MCF 10A (cell line): ENCODE data around the gene EHD4. TPM values are rescaled to one million over a fixed set of nuclear protein-coding genes. Genes with fewer than 3 reads are reported as not detected.
A peak's percentile ranks its signal among the peaks of the same experiment; 100 is the strongest.

Experiments
- Bru-seq: library from RNA; stranded (reverse); fragments of 400-500 nt; gene quantifications from one replicate; lab custom pipeline; 2021; lab: Mats Ljungman, UMichigan
- BruChase-seq, 2 experiments: library from RNA; stranded (reverse); fragments of 400-500 nt; gene quantifications; one replicate each; lab custom pipeline; 2021; lab: Mats Ljungman, UMichigan
- BruUV-seq: library from RNA; stranded (reverse); fragments of 400-500 nt; replicated peaks from 2 replicates; lab custom pipeline; 2021; lab: Mats Ljungman, UMichigan
- CTCF ChIA-PET: fragments of 300-600 bp; sonication (Branson Sonifier 250); formaldehyde crosslinking; extraction: SDS; loops from one replicate; lab custom pipeline; 2021; ENCODE audit warnings: antibody characterized with exemption, inconsistent platforms; lab: Yijun Ruan, JAX
- POLR2A ChIA-PET: fragments of 300-600, 350-650 bp; sonication (Branson Sonifier 250); formaldehyde crosslinking; extraction: SDS; loops from one replicate; lab custom pipeline; 2020; ENCODE audit warnings: antibody characterized with exemption, inconsistent platforms; lab: Yijun Ruan, JAX
- DNase-seq: peaks from one replicate; pipeline ENCODE4 v3.0.0-alpha.2; 2018; ENCODE audit not compliant: unreplicated experiment
- H3K27ac Mint-ChIP-seq: one replicate; pipeline ENCODE4 v1.8.0; 2022; ENCODE audit warnings: mild to moderate bottlenecking, low read depth, mixed read lengths; ENCODE audit not compliant: unreplicated experiment
- H3K27me3 Mint-ChIP-seq: one replicate; pipeline ENCODE4 v1.8.0; 2022; ENCODE audit warnings: mixed read lengths; ENCODE audit not compliant: insufficient read depth, unreplicated experiment
- H3K36me3 Mint-ChIP-seq: one replicate; pipeline ENCODE4 v1.8.0; 2022; ENCODE audit warnings: mild to moderate bottlenecking, moderate library complexity, mixed read lengths; ENCODE audit not compliant: insufficient read depth, unreplicated experiment
- H3K4me1 Mint-ChIP-seq: one replicate; pipeline ENCODE4 v1.8.0; 2022; ENCODE audit warnings: mixed read lengths; ENCODE audit not compliant: insufficient read depth, unreplicated experiment
- H3K4me3 Mint-ChIP-seq: one replicate; pipeline ENCODE4 v1.8.0; 2022; ENCODE audit warnings: mild to moderate bottlenecking, moderate library complexity, mixed read lengths; ENCODE audit not compliant: unreplicated experiment
- H3K9me3 Mint-ChIP-seq: one replicate; pipeline ENCODE4 v1.8.0; 2022; ENCODE audit warnings: mixed read lengths; ENCODE audit not compliant: unreplicated experiment
- CTCF ChIP-seq: fragments of 200-600 bp; IDR thresholded peaks from one replicate; pipeline ENCODE4 v1.8.0; 2022; ENCODE audit warnings: antibody characterized with exemption, mild to moderate bottlenecking; ENCODE audit not compliant: unreplicated experiment
- intact Hi-C: fragments of 100-400 bp; cut with micrococcal nuclease; formaldehyde crosslinking; loops from 2 replicates; pipeline ENCODE4 v1.14.1; 2022
- long read RNA-seq: library from polyadenylated mRNA; stranded (forward); transcript quantifications from one replicate; pipeline ENCODE4 v2.0.0, GENCODE V29; 2022
- total RNA-seq: library from RNA; stranded (reverse); gene quantifications from 2 replicates; pipeline ENCODE4 v1.2.3, GENCODE V29; 2022

EHD4 gene
- total RNA-seq (24.2 and 27.1 TPM in 2 replicates), Bru-seq, nascent RNA (percentile 74 among the genes with signal in this experiment), BruChase-seq, experiment 1, labeled RNA remaining after a 6-hour chase (percentile 71 among the genes with signal in this experiment), BruChase-seq, experiment 2, labeled RNA remaining after a 2-hour chase (percentile 58 among the genes with signal in this experiment)
- long read RNA-seq, full-length matches to known transcripts: 166 of 179 reads
- long read RNA-seq, partial matches to known transcripts: 3 of 179 reads
- long read RNA-seq, other reads (novel, unspliced or antisense): 10 of 179 reads

- intact Hi-C loops: loop anchor here (1.0 to 5.0 kb wide), 4 partner anchors 42 to 200 kb away; partner anchors contain the start of genes JMJD7 and MAPKBP1
- ChIA-PET POLR2A (interaction anchor here (0.6 to 4.0 kb wide), 34 partner anchors 11 to 1119 kb away, joined by 3 to 25 read pairs (median 4); partner anchors contain the start of genes GANC, MAPKBP1, SNAP23 and TMEM87A), CTCF (interaction anchor here (0.6 to 2.2 kb wide), 15 partner anchors 9 to 723 kb away, joined by 3 to 10 read pairs (median 4); no protein-coding TSS in a partner anchor)
- Mint-ChIP-seq H3K9me3 (no peaks in the 10 kb centered on the region), H3K27ac (peak within 1 kb of the TSS; percentile 83), H3K4me1 (peaks cover 40% of the 10 kb centered on the region), H3K27me3 (no peaks in the 10 kb centered on the region), H3K4me3 (peak within 1 kb of the TSS; percentile 82), H3K36me3 (no peaks in the 10 kb centered on the region)
- no peak for TF ChIP-seq CTCF
- BruUV-seq: TSS peak; percentile 85
- peak; percentile 100 for DNase-seq
Measured at GRCh38 chr15:41972253-41973242, at the start of gene EHD4. EHD4 (minus strand) TSS chr15:41972557; CDS start chr15:41972494, 63 bp downstream.

- Mint-ChIP-seq H3K27ac (no peak overlapping the region), H3K36me3 (no peaks in the 10 kb centered on the region), H3K4me3 (no peak overlapping the region), H3K4me1 (peaks cover 15% of the 10 kb centered on the region), H3K9me3 (no peaks in the 10 kb centered on the region), H3K27me3 (no peaks in the 10 kb centered on the region)
- no peak for TF ChIP-seq CTCF
- ChIA-PET CTCF (interaction anchor here (0.6 to 0.8 kb wide), 2 partner anchors 20 to 106 kb away, joined by 3 read pairs; no protein-coding TSS in a partner anchor), POLR2A (interaction anchor here (0.7 to 2.2 kb wide), 2 partner anchors 32 to 35 kb away, joined by 3 to 6 read pairs; no protein-coding TSS in a partner anchor)
- BruUV-seq: no TSS peak
- no peak for DNase-seq
- intact Hi-C loops: no loop called here
Measured at GRCh38 chr15:42021593-42021992, 49.2 kb upstream of the EHD4 start.

- TF ChIP-seq CTCF: no peak
- Mint-ChIP-seq H3K4me3 (no peak within 1 kb of the TSS), H3K27ac (no peak within 1 kb of the TSS), H3K4me1 (peaks cover 15% of the 10 kb centered on the region), H3K27me3 (no peaks in the 10 kb centered on the region), H3K36me3 (no peaks in the 10 kb centered on the region), H3K9me3 (no peaks in the 10 kb centered on the region)
- ChIA-PET CTCF (interaction anchor here (0.7 to 2.3 kb wide), 5 partner anchors 19 to 64 kb away, joined by 3 to 8 read pairs (median 6); no protein-coding TSS in a partner anchor), POLR2A (interaction anchor here (0.7 to 2.2 kb wide), 2 partner anchors 10 to 36 kb away, joined by 5 to 6 read pairs; no protein-coding TSS in a partner anchor)
- intact Hi-C loops: no loop called here
- BruUV-seq: no TSS peak
- DNase-seq: peak; percentile 56
Measured at GRCh38 chr15:42020713-42021273, 48.4 kb upstream of the EHD4 start, which contains the start of gene PLA2G4E. PLA2G4E (minus strand) TSS chr15:42021042; CDS start chr15:42021030, 12 bp downstream.
